Stimulated activated CD4-positive, alpha-beta T cell treated with anti-CD3 and anti-CD28 coated beads, Interleukin-15, amount 100 ng/mL, for 48 hours (primary cell): Measurements from ENCODE around the gene SCFD2.
"Not testable (repeated sequence)": the region's sequence is repeated elsewhere in the genome, so short reads cannot be mapped to it uniquely, and the experiment has no call there.

Experiments
- DNase-seq, 2 donors: peaks; one replicate each; pipeline ENCODE4 v3.0.0-alpha.2; 2020; ENCODE audit warnings: low read depth in 2 of 2

SCFD2 gene

DNA sequence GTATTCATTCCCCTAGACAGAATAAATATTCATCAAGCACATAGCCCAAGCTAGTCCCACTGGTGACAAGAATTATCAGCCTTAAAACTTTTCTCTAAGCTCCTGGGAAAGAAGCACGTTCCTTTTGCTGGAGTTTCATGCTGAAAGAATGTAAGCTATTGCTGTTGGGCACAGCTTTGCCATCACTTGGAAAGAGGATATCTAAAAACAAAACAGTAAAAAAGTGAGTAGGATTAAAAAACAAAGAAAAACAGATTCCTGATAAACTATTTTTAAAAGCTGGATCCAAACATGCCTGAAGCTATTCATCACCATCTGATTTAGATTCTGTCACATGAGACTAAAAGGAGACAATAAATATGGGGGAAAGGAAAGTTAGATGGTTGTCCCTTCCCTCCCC is 176.8 kb downstream of the SCFD2 start:
- no peak for DNase-seq

DNA sequence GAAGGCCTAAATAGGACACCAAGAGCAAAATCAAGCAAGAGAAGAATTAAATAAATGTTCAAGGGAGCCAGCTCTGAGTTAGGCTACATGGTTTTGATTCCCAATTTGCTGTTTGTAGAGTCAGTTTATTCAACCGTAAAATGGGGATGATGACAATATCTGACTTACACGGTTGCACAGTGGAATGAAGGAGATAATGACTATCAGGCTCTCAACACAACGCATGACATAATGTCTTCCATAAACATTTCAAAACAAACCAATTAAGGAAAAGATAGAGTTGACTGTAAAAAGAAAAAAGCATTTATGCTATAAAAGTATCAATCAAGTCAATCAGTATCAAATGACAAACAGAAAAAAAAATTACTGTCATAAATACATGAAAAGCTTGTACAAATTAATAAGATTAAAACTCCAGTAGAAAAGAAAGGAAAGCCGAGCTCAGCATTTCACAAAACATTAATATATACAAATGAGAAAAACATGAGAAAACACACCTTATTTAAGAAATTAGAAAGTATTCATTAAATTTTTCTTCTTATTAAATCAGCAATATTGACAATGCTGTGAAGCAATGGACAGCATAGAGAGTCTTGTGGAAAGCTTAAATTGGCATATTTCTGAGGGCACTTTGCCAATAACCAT is 179.0 kb downstream of the SCFD2 start:
- no peak for DNase-seq

DNA sequence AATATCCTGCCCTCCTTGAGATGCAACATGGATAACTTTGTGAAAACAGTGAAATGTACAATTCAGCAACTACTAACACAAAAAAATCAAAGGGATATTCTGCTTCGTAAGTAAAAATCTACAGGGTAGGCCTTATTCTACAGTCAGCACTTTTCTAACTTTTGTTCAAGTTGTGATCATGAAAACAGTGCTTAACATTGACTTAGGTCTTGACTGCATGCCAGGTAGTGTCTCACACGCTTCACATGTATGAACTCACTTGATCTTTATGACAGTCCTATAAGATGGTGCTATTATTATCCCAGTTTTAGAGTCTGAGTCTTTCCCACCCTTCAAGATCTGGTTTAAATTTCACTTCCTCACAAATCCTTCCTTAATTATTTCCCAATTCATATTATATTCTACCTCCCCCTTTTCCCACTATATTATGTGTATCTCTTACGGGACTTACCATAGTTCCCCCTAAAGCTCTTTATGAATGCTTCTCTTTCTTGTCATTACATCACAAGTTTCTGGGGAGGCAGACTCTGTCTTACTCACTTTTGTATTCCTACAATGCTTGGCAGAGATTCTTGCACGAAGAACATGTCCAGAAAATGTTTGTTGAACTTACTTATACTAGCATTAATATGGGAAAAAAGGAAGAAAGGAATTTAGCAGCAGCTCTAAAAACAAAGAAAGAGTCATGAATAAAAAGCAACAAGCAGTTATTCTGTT is 179.8 kb downstream of the SCFD2 start:
- DNase-seq = no peak

DNA sequence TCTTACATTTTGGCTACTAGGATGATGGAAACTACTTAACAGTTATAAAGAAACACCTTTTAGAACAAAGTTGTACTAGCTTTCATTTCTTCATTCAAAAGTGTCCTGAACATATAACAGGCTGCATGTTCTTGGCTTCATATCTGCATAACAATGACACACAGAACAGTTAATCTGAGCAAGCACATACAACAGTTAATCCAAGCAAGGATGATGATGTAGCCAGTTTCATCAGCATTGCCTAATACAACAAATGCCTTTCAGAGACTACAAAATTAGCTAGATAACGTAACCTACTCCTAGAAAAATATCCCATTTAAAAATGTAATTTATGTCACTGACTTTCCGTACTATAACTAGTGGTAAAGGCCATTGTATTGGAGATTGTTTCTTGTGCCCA is 182.1 kb downstream of the SCFD2 start:
- no peak for DNase-seq

DNA sequence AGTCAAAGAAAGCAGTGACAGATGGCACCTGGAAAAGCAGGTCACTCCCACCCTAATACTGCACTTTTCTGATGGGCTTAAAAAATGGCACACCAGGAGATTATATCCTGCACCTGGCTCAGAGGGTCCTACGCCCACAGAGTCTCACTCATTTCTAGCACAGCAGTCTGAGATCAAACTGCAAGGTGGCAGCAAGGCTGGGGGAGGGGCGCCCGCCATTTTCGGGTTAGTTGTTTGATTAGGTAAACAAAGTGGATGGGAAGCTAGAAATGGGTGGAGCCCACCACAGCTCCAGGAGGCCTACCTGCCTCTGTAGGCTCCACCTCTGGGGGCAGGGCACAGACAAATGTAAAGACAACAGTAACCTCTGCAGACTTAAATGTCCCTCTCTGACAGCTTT is 188.1 kb downstream of the SCFD2 start:
- DNase-seq = not testable (repeated sequence)

DNA sequence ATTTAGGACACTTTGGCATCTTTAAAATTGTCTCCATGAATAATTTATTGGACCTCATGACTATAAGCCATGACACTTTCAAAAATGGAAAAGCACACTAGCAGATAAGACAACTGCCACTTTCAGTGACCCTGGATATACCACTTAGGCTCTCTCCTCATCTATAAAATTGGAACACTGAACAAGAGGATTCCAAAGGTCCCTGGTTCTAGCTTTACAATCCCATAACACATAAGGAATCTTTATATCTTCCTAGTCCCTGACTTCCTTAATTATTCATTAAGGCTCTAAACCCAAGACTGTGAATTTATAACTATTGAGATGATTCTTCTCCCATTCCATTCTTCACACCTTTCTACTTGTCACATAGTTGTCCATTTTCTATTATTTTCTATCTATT is 190.2 kb downstream of the SCFD2 start:
- no peak for DNase-seq

DNA sequence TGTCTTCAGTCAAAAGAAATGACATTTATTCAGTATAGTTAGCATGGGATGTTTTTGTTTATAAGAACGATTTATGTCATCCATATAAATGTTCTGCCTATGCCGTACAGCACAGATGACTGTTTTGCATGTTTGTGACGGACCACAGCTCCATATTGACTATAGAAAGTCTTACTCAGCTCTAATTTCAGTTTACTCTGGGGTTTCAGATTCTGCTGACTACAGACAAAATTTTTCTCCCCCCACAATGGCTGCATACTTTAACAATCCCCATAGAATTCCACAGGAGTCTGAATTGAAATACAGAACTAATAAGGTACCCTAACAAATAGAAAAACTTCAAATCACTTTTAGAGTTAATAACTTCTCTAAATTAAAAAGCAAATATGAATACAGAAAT is 191.0 kb downstream of the SCFD2 start:
- DNase-seq = no peak

DNA sequence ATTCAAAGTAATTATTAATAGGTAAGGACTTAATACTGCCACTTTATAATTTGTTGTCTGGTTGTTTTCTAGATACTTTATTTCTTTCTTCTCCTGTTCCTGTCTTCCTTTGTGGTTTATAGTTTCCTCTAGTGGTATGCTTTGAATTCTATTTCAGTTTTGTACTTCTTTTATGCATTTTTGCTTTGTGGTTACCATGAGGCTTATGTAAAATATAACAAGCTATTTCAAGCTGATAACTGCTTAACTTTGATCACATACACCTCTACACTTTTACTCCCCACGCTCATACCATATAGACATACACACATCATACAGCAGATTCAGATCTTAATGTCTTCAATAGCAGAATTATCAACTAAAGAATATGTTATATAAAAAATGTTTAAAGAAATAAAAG is 192.3 kb downstream of the SCFD2 start:
- no peak for DNase-seq

DNA sequence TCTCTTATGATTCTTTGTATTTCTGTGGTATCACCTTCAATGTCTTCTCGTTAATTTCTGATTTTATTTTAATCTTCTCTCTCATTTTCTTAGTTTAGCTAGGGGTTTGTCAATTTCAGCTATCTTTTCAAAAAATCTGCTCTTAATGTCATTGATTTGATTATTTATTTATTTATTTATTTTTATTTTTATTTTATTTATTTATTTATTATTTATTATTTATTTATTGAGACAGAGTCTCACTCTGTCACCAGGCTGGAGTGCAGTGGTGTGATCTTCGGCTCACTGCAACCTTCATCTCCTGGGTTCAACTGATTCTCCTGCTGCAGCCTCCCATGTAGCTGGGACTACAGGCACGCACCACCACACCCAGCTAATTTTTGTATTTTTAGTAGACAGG is 194.1 kb downstream of the SCFD2 start:
- DNase-seq = no peak

DNA sequence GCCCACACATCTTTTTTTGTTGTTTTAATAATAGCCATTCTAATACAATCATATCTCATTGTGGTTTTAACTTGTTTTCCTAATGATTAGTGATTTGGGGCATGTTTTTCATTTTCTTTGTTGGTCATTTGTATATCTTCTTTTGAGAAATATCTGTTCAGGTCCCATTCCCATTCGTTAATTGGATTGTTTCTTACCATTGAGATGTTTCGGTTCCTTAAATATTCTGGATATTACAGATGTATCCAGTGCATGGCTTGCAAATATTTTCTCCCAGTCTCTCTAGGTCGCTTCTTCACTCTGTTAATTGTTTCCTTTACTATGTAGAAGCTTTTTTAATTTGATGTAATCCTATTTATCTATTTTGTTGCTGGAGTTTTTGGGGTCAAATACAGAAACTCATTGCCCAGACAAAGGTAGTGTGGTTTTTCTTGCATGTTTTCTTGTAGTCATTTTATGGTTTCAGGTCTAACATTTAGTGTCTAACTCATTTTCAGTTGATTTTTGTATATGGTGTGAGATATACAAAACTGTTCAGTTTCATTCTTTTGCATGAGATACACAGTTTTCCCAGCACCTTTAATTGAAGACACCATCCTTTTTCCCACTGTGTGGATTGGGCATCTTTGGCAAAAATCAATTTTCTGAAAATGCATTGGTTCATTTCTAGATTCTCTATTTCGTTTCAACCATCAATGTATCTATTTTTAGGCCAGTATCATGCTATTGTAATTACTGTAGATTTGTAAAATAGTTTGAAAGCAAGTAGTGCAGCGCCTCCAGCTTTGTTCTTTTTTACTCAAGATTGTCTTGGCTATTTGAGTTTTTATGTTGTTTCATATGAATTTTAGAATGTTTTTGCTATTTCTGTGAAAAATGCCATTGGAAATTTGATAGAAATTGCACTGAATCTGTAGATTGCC is 195.9 kb downstream of the SCFD2 start:
- no peak for DNase-seq

DNA sequence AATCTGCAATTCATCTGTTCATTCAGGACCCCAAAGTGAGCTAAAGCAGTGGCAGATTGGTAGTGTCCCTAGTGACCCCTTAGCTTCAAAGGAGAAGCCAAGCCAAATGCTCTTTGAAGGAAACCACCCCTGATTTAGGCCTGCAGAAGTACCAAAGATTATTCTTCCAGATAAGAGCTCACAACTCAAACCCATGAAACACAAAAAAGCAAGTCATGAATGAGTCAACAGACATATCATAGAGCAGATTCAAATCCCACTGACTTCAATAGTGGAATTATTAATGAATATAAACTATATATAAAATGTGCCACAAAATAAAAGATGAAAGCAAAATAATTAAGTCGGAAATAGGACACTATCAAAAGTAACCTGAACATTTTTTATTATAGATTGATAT is 197.6 kb downstream of the SCFD2 start:
- no peak for DNase-seq

DNA sequence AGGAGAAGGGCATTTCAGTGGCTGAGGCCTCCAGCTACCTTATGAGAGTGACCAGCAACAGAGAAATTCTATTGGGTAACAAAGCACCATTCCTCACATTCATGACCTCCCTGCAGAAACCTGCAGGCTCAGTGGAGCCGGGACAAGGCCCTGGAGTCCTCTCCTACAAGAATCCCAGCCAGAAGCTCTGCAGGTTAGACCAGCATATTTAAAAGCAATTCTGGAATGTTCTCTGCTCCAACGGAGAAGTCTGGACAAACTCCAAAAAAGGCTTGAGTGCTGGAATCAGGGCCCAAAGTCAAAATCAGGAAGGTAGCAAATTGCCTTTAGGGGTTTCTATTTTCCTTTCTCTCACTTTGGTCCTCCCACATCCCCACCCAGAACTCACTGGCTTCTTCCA is 202.9 kb downstream of the SCFD2 start:
- no peak for DNase-seq

DNA sequence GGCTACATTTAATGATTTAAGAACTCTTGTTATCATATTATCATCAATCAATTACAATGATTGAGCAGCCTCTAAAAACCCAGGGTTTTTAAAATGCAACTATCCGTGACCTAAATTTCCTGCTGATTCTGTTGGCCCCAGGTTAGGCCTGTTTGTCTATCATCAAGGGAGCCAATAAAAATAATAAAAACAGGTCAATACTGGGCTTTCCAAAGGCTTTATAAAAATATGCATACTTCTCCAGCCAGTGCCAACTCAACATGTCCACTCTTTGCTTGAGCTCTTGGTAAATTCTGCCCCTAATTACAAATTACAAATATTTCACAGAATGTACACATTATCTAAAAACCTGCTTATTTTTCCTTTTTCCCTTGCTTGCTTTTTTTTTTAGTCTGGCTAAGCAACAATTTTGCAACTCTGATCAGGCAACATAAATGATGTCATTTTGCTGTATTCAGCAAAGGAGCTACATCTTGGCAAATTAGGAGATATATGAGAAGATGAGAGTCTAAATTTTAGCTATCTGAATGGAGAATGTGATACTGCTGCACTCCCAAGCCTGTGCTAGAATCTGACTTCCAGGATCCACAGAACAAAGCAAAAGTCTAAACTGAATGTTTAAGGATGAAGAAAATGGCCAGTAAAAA is 204.0 kb downstream of the SCFD2 start:
- DNase-seq = no peak

DNA sequence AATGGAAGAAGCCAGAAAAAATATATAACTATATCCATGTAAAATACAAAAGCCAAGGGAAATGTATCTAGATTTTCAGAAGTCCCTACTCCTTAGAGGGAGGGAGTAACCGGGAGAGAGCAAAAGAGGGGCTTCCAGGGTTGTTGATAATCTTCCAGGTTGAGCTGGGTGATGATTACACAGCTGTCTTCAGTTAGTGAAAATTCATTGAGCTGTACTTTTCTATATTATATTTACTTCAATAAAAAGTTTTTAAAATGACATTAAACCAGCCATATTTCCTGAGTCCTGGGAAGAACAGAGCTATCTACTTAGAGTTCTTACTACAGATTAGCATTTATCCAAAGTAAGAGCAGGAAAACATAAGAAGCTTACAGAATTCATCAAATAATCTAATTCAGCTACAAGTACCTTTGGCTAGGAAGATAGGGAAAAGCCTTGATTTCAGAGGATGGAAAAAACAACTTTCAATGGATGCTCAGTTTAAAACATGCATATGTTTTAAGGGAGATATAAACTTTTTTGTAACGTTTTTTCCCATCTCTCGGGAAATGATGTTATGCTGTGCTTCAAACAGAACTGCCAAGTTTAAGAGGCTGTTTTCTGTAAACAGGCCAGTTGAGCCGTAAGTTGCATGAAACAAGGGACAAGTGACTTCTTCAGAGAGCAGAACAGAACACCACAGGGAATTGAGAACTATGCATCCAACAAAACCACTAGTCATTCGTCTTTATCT is 204.6 kb downstream of the SCFD2 start:
- DNase-seq = no peak

DNA sequence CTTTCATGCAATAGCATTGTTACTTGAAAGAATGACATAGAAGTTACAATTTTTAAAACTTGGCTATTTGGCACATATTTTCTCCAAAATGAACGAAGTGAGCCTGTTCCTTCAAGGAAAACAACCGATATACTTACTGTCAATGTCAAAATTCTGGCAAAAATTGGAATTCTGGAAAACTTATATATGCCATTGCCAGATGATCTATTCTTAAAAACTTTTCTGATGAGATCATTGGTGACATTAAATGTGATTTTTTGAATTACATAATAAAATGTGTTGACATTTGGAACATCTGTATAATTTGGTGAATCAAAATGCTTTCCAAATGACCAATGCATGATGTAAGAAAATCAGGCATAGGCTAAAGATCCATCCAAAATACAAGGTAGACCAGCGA is 209.0 kb downstream of the SCFD2 start:
- no peak for DNase-seq

DNA sequence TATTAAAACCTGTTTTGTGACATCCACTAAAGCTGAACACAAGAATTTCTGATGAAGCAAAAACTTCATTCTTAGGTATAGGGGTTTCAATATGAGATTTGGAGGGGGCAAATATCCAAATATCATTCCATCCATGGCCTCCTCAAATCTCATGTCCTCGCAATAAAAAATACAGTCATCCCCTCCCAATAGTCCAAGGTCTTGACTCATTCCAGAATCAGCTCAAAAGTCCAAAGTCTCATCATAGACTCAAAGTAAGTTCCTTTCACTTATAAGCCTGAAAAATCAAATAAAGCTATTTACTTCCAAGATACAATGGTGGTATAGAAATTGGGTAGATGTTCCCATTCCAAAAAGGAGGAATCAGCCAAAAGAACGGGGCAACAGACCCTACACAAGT is 213.4 kb downstream of the SCFD2 start:
- no peak for DNase-seq

DNA sequence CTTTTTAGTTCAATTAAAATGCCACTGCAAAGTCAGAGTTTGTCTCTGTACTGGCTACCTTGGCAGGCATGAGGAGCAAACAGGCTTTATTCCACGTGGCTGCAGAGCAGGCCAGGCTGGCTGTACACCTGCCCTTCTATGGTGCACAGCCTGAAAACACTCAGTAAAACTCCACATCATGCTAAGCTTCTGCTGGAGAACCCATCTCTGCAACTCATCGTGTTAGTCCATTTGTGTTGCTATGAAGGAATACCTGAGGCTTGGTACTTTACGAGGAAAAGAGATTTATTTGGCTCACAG is 214.4 kb downstream of the SCFD2 start:
- DNase-seq = no peak

DNA sequence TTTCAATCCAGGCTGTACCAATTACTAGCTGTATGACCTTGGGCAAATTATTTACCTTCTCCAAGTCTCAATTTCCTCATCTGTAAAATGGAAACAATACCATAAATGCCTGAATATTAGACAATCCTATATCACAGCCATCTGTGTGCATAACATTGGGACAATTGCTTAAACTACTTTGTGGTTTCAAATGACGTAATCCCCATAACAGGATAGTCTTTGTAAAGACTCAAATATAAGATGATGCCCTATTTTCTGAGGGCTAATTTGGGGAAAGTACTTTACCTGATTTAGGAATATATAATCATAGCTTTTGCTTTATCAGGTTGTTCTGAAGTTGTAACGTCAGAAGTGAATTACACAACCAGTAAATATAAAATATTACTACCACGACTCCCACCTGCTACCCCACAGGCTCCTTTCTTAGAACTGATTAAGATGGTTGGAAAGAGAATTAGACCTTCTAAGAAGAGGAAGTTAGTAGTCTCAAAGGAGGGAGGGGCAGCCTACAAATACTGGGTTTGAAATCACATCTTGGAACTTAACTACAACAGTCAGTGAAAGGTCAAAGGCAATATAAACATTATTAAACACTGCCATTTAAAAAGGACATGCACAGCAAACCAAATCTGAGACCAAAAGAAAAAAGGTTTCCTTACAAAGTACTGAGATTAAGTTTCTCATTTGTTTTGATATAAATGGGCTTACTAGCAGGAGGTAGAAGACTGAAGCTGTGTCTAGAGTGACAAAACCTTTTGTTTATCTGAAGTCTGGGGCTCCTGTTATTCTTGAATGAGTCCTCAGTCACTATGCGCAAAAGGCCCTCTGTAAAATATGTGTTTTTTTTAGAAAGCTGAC is 215.0 kb downstream of the SCFD2 start:
- no peak for DNase-seq

DNA sequence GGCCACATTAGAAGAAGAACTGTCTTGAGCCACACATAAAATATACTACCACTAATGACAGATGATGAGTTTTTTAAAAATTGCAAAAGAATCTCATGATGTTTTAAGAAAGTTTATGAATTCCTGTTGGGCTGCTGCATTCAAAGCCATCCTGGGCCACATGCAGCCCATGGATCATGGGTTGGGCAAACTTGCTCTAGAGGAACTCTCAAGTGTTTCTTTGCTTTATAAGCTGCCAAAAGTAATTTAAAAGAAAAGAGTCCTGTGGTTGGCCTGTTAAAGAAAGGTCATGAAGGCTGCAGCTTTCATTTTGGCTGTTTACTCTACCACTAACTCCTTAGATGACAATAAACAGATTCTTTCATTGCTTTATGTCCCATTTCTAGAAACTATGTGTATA is 218.2 kb downstream of the SCFD2 start:
- no peak for DNase-seq

DNA sequence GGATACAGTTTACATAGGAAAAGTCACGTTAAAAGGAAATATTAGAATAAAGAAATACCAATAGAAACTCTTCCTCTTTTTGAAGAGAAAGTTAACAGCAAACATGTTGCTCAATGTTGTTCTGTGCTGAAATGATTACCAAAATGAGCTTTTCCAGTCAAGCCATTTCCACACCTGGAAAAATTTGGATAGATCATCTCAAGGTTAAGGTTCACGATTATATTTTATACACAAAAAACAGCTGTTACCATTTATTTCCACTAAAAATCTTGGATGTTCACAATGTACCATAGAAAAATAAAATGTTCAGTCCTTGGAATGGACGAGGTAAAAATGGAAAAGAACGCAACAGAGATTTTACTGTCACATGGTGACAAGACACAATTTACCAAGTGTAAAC is 218.7 kb downstream of the SCFD2 start:
- no peak for DNase-seq

DNA sequence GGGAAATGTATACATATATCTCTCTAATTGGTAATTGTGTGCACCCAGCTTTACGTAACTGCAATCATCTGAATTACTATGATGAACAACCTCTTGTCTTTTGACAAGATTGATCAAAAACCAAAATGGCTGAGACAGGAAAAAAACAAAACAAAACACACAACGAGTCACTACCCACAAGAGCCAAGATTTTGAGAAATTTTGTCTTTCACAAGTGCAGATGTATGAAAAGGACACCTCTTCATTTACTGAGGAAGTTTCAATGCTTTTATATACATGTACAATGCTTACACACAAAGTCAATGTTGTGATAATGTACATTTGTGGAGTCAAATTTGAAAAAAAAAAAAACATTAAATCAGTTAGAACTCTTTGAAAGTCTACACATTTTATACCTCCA is 224.6 kb downstream of the SCFD2 start:
- no peak for DNase-seq
